NCI-H187 treated with DMSO at 0.1 percent for 48 hours (cell line): Measurements from ENCODE around the gene ZNF598.
"Not testable (repeated sequence)": the region's sequence is repeated elsewhere in the genome, so short reads cannot be mapped to it uniquely, and the experiment has no call there.

Experiments used
- DNase-seq: peaks from one replicate; lab custom pipeline; 2025; lab: John Stamatoyannopoulos, UW

ZNF598 gene

GRCh38 chr16:1975432-1976215 is 34.0 kb downstream of the ZNF598 start:
- no peak for DNase-seq

GRCh38 chr16:1974157-1975070 is 35.2 kb downstream of the ZNF598 start:
- DNase-seq, result no peak

- DNase-seq, result no peak
Observed at GRCh38 chr16:1973461-1974156, 36.0 kb downstream of the ZNF598 start.

DNA sequence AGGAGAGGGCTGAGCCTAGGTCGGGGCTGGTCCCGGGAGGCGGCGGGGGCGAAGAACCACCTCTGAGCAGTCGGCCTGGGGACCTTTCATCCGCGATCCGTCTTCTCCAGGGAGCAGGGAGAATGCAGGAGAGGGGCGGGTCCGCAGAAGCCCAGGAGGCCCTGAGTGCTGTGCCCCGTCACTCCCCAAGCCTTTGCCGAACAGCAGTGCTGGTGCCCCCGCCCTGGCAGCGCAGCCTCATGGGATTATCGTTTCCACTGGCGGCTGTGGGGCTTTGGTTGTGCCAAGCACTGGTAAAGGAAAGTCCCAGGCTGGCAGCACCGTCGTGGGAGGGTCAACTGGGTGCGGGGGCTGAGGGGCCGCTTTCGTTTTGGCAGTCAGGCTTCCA is 37.1 kb downstream of the ZNF598 start:
- DNase-seq, result no peak

- peak; percentile 90 for DNase-seq
Observed at GRCh38 chr16:1971796-1972489, 37.7 kb downstream of the ZNF598 start, which contains the start of gene TBL3. Gene TBL3 (plus strand): TSS chr16:1972053. CDS start chr16:1972165, 112 bp downstream.

DNA sequence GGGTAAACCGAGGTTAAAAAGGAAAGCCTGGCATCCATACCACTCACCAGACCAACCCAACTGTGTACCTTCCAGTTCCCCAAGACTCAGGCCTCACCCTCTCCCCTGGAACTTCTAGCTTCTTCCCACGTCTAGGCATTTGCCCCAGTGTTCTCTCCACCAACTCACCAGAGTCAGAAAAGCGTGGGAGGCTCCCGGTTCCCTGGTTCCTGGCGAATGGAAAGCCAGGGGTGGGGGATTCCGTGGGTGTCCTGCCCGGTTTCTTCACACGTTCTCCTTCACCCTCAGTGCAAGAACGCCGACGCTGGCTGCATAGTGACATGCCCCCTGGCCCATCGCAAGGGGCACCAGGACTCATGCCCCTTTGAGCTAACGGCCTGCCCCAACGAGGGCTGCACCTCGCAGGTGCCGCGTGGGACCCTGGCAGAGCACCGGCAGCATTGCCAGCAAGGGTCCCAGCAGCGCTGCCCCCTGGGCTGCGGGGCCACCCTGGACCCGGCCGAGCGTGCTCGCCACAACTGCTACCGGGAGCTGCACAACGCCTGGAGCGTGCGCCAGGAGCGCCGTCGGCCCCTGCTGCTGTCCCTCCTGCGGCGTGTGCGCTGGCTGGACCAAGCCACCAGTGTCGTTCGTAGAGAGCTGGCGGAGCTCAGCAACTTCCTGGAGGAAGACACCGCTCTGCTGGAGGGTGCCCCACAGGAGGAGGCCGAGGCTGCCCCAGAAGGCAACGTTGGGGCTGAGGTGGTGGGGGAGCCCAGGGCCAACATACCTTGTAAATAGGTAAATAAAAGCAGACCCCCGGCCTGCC is 41.3 kb downstream of the ZNF598 start:
- no peak for DNase-seq

GRCh38 chr16:1966460-1966859 is 43.2 kb downstream of the ZNF598 start, which contains the start of gene RNF151:
Gene RNF151 (plus strand): TSS chr16:1966856. CDS start chr16:1966882, 26 bp downstream.
- DNase-seq, result no peak

- DNase-seq, result no peak
Observed at GRCh38 chr16:1965396-1966001, 44.1 kb downstream of the ZNF598 start.

GRCh38 chr16:1964506-1965395 is 44.9 kb downstream of the ZNF598 start, which contains the start of gene RPS2:
Gene RPS2 (minus strand): TSS chr16:1964826. CDS start chr16:1964625, 201 bp downstream.
- peak; percentile 98 for DNase-seq

- DNase-seq, result no peak
Observed at GRCh38 chr16:1963806-1964505, 45.7 kb downstream of the ZNF598 start.

DNA sequence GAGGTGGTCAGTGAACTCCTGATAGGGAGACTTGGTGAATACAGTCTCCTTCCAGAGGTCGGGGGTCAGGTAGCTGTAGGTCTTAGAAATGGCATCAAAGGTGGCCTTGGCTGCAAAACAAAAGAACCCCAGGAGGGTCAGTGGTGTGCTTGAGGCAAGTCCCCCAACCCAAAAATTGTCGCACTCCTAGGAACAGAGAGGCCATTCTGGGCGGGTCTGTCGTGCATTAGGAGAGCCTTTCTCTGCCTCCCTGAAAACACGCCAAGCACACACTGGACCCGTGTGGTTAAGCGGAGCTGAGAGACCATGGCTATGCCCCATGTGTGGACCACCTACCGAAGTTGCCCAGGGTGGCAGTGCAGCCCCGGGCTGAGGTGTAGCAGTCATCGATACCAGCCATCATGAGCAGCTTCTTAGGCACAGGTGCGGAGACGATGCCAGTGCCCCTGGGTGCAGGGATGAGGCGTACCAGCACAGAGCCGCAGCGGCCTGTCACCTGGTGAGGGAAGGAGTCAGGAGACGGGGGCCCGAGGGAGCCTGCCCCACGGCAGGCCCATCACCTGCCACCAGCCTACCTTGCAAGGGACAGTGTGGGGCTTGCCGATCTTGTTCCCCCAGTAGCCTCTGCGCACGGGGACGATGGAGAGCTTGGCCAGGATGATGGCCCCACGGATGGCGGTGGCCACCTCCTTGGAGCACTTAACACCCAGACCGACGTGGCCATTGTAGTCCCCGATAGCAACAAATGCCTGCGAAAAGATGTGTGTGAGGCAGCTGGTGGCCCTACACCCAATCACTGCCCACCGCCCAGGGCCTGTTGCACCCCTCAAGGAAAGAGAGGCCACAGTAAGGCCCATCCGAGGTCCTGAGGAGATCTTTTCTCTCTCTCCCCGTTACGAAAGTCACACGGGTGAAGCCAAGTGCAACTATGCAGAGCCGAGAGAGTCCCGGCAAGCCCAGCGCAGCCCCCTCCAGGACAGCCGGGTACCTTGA is 47.2 kb downstream of the ZNF598 start:
- DNase-seq, result not testable (repeated sequence)

GRCh38 chr16:1961651-1962067 is 48.0 kb downstream of the ZNF598 start:
- no peak for DNase-seq

DNA sequence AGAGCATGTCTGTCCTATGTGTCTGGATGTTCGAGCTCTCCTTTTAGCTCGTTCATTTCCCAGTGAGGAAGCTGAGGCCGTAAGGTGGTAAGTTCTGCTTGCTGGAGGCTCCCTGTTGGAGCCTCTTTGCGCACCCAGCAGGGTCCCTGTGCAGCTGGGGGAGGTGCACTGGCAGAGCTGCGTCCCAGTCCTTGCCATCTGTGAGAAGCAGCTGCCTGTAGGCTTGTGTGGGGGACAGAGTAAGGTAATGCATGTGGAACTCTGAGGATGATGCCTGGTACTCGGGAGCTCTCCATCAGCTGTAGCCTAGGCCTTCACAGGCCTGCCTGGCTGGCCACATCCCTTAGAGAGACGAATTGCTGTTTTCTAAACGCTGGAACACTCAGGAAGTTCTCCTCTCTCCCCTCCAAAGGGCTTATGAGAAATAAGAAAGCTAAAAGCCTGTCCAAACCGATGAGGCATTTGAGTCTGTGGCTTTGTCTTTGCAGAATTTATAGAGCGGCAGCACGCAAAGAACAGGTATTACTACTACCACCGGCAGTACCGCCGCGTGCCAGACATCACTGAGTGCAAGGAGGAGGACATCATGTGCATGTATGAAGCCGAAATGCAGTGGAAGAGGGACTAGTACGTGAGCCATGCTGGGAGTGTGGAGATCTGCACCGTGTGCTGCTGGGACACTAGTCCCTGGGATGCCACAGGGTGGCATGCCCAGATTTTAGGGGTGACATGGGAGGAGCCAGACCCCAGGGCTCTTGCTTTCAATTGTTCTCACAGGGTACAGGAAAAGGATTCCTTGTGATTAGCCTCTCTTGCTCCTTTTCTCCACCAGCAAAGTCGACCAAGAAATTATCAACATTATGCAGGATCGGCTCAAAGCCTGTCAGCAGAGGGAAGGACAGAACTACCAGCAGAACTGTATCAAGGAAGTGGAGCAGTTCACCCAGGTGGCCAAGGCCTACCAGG is 48.7 kb downstream of the ZNF598 start:
- no peak for DNase-seq

DNA sequence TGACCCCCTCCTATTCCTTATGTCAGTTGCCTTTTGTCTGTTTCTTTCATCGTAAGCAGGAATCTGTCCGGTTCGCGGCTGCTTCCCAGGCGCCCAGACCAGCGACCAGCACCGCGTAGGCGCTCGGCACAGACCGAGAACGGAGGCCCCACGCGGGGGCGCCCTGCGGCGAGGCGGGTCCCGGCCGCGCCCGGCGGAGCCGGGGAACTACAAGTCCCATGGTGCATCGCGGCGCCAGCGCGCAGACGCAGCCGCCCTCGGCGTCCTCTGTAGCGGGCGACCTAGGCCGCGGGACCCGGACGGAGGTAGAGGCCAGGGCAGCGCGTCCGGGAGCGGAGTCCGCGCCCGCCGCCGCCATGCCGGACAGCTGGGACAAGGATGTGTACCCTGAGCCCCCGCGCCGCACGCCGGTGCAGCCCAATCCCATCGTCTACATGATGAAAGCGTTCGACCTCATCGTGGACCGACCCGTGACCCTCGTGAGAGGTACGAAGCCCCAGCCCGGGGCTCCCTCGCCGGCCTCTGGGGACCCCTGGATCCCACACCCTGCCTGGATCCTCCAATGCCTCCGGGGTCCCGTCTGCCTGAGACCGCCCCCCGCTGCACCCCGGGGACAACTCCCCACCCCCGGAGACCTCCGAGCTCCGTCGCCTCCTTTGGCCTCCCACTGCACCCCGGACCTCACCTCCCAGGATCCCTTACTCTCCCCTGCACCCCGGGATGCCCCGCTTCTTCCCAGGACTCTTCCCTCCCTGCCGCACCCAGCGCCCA is 50.2 kb downstream of the ZNF598 start, which contains the start of gene NDUFB10:
Gene NDUFB10, plus strand, starts transcription at position 270 of the 771 bp plus-strand sequence. Its CDS starts 87 bp downstream, at position 357.
- DNase-seq, result peak; percentile 37

GRCh38 chr16:1958715-1959268 is 50.8 kb downstream of the ZNF598 start:
- DNase-seq, result no peak
